HL-60 (cell line): ENCODE measurements around the gene LEUTX.

Experiments used
- DNase-seq, 2 experiments: peaks; one replicate each; pipeline ENCODE4 v3.0.0-alpha.2; 2010 to 2020; ENCODE audit warnings: low read depth in 1 of 2, low spot score in 1 of 2
- H3K27ac ChIP-seq: fragments of 250-450 bp; sonication (Bioruptor Pico); replicated peaks from 2 replicates; pipeline ENCODE4 v1.5.1; 2020; ENCODE audit warnings: mild to moderate bottlenecking, moderate library complexity
- H3K27me3 ChIP-seq: fragments of 250-450 bp; sonication (Bioruptor Pico); 2 replicates; pipeline ENCODE4 v1.5.1; 2021; ENCODE audit warnings: mild to moderate bottlenecking, moderate library complexity; ENCODE audit not compliant: insufficient read depth, poor library complexity, severe bottlenecking
- H3K4me3 ChIP-seq: replicated peaks from 2 replicates; pipeline ENCODE4 v1.5.1; 2011; ENCODE audit warnings: mild to moderate bottlenecking, control low read depth, low read length; ENCODE audit not compliant: insufficient read depth
- CTCF ChIP-seq: IDR thresholded peaks from one replicate; pipeline ENCODE4 v1.5.1; 2011; ENCODE audit warnings: low read length, control low read depth, inconsistent platforms; ENCODE audit not compliant: insufficient read depth
- GABPA ChIP-seq: IDR thresholded peaks from 2 replicates; pipeline ENCODE4 v1.6.1; 2012; ENCODE audit warnings: low read depth
- POLR2AphosphoS5 ChIP-seq: IDR thresholded peaks from 2 replicates; pipeline ENCODE4 v1.6.1; 2012; ENCODE audit warnings: low read depth
- SPI1 ChIP-seq: IDR thresholded peaks from 2 replicates; pipeline ENCODE4 v1.6.1; 2012; ENCODE audit warnings: low read depth, mild to moderate bottlenecking, borderline replicate concordance
- TF ChIP-seq, protein P1 (sequence below): IDR thresholded peaks from 2 replicates; pipeline ENCODE4 v1.6.1; 2012; ENCODE audit warnings: low read depth; ENCODE audit not compliant: insufficient replicate concordance

The LEUTX gene

GRCh38 chr19:39831679-39832078 is 53.0 kb downstream of the LEUTX start:
- Histone ChIP-seq H3K27me3 (no peaks in the 10 kb centered on the region), H3K4me3 (no peak overlapping the region), H3K27ac (no peak overlapping the region)
- DNase-seq = no peak
- TF ChIP-seq POLR2AphosphoS5 (no peak), GABPA (no peak), SPI1 (no peak), CTCF (no peak)
- TF ChIP-seq, protein P1, sequence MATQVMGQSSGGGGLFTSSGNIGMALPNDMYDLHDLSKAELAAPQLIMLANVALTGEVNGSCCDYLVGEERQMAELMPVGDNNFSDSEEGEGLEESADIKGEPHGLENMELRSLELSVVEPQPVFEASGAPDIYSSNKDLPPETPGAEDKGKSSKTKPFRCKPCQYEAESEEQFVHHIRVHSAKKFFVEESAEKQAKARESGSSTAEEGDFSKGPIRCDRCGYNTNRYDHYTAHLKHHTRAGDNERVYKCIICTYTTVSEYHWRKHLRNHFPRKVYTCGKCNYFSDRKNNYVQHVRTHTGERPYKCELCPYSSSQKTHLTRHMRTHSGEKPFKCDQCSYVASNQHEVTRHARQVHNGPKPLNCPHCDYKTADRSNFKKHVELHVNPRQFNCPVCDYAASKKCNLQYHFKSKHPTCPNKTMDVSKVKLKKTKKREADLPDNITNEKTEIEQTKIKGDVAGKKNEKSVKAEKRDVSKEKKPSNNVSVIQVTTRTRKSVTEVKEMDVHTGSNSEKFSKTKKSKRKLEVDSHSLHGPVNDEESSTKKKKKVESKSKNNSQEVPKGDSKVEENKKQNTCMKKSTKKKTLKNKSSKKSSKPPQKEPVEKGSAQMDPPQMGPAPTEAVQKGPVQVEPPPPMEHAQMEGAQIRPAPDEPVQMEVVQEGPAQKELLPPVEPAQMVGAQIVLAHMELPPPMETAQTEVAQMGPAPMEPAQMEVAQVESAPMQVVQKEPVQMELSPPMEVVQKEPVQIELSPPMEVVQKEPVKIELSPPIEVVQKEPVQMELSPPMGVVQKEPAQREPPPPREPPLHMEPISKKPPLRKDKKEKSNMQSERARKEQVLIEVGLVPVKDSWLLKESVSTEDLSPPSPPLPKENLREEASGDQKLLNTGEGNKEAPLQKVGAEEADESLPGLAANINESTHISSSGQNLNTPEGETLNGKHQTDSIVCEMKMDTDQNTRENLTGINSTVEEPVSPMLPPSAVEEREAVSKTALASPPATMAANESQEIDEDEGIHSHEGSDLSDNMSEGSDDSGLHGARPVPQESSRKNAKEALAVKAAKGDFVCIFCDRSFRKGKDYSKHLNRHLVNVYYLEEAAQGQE = no peak

GRCh38 chr19:39832341-39833083 is 53.9 kb downstream of the LEUTX start:
- DNase-seq = no peak
- no peak overlapping the region for H3K27ac ChIP-seq
- TF ChIP-seq GABPA (no peak), CTCF (no peak), POLR2AphosphoS5 (no peak), SPI1 (no peak)
- TF ChIP-seq, protein P1 = no peak
- H3K4me3 ChIP-seq = no peak overlapping the region
- H3K27me3 ChIP-seq = no peaks in the 10 kb centered on the region

DNA sequence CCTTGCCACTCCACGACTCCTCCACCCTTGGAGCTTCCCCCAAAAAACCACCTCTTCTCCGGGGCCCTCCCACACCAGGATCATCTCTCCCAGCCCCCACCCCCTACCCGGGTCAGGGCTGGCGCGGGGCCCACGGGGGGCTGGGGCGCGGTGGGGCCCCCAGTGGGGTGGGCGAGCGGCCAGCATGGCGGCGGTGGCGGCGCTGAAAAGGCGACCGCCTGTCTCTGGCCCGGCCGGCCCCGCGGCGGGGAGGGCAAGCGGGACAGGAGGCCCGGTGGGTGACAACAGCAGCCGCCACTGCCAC is 54.5 kb downstream of the LEUTX start:
- Histone ChIP-seq H3K27me3 (no peaks in the 10 kb centered on the region), H3K4me3 (no peak overlapping the region), H3K27ac (no peak overlapping the region)
- DNase-seq = no peak
- TF ChIP-seq, protein P1 = no peak
- TF ChIP-seq POLR2AphosphoS5 = no peak
